Large intestine (tissue), 3 donors: ENCODE results near the gene STK33. TPM values are rescaled to one million over a fixed set of nuclear protein-coding genes. Genes with fewer than 3 reads are reported as not detected.

Source experiments
- DNase-seq, 2 donors: peaks; one replicate each; pipeline versions ENCODE4 v3.0.0 to v3.0.0-alpha.2; 2013
- H3K27ac ChIP-seq: one replicate; pipeline ENCODE4 v1.5.1; 2013; ENCODE audit warnings: low read length
- H3K27me3 ChIP-seq: 2 replicates; pipeline ENCODE4 v1.6.1; 2013; ENCODE audit warnings: low read length; ENCODE audit not compliant: control insufficient read depth, insufficient read depth
- H3K36me3 ChIP-seq: 2 replicates; pipeline ENCODE4 v1.6.1; 2013; ENCODE audit warnings: low read length; ENCODE audit not compliant: control insufficient read depth, insufficient read depth
- H3K4me1 ChIP-seq: one replicate; pipeline ENCODE4 v1.6.1; 2013; ENCODE audit warnings: low read length; ENCODE audit not compliant: control insufficient read depth, insufficient read depth
- H3K4me3 ChIP-seq: one replicate; pipeline ENCODE4 v1.5.1; 2013; ENCODE audit warnings: low read length
- H3K9me3 ChIP-seq: one replicate; pipeline ENCODE4 v1.6.1; 2013; ENCODE audit warnings: mild to moderate bottlenecking, low read depth, low read length, moderate library complexity; ENCODE audit not compliant: control insufficient read depth
- WGBS: methylation state at CpG from one replicate; pipeline ENCODE4 v1.1.5; 2013; ENCODE audit warnings: low lambda C conversion rate; ENCODE audit not compliant: insufficient coverage; 5-methylcytosine and 5-hydroxymethylcytosine counted together
- polyA plus RNA-seq: library from polyadenylated mRNA; unstranded; fragments of 120-200 nt; gene quantifications from one replicate; pipeline ENCODE4 v1.2.1, GENCODE V29; 2013

STK33 gene
- polyA plus RNA-seq, 1 donor: 9.4 TPM

DNA sequence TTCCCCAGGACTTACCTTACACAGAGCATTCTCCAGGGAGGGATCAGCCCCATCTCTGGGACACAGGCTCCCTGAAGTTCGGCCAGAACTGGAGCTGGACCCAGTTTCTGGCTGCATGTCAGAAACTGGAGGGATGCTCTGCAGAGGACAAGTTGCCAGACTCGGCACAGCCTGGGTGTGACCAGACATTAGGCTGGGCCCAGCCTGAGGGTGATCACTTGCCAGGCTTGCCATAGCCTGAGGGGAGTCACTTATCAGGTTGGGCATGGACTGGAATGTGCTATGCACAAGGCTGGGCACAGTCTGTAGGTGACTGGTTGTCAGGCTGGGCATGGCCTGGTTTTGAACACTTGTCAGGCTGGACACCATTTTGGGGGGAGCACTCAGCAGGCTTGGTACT lies 30.7 kb upstream of the STK33 start:
- no peaks in the 10 kb centered on the region for H3K4me1 ChIP-seq
- H3K36me3 ChIP-seq: peaks cover 43% of the 10 kb centered on the region
- H3K27me3 ChIP-seq: no peaks in the 10 kb centered on the region
- H3K27ac ChIP-seq: no peak overlapping the region
- no CpG with 5 or more reads among the region's 2 CpGs for WGBS
- no peak for DNase-seq
- no peak overlapping the region for H3K4me3 ChIP-seq
- no peaks in the 10 kb centered on the region for H3K9me3 ChIP-seq

DNA sequence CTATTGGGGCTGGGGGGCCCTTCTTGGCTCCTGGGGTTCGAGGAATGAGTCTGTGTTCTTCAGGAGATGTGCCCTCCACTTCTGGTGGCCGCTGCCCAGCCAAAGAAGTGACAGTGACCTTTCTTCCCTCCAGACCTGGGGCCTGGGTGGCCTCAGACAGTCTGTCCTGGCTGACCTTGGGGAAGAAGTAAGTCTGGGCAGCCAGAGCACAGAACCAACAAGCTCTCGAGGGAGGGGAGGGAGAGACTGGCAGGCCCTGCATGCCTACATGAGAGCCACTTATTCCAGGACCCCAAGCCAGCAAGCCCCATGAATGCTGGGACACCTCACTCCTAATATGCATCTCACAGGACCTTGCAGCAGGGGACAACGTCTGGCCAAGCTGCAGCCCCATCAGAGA lies 27.1 kb upstream of the STK33 start:
- no peak for DNase-seq
- Histone ChIP-seq H3K4me3 (no peak overlapping the region), H3K27ac (no peak overlapping the region), H3K4me1 (no peaks in the 10 kb centered on the region), H3K9me3 (no peaks in the 10 kb centered on the region), H3K36me3 (peaks cover 61% of the 10 kb centered on the region), H3K27me3 (no peaks in the 10 kb centered on the region)
- WGBS: no CpG with 5 or more reads among the region's 4 CpGs

DNA sequence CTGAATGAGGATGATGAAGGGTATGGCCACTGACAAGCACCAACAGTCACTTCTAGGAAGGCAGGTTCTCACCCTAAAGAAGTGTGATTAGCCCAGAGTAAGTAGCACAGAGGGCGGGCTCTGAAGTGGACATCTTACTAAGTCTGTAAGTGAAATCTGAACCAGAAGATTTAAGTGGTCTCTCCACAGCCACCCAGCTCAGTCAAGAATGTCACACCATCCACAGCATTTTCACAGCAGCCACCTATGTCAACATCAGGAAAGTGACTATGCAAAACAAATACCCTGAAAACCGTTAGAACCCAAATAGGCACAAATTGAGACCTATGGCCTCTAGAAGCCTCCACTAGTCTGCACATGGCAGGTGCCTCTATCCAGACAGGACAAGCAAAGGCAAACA lies 23.0 kb upstream of the STK33 start:
- Histone ChIP-seq H3K4me3 (no peak overlapping the region), H3K9me3 (no peaks in the 10 kb centered on the region), H3K27me3 (no peaks in the 10 kb centered on the region), H3K4me1 (no peaks in the 10 kb centered on the region), H3K36me3 (peaks cover 39% of the 10 kb centered on the region), H3K27ac (no peak overlapping the region)
- no CpG with 5 or more reads among the region's 2 CpGs for WGBS
- no peak for DNase-seq

DNA sequence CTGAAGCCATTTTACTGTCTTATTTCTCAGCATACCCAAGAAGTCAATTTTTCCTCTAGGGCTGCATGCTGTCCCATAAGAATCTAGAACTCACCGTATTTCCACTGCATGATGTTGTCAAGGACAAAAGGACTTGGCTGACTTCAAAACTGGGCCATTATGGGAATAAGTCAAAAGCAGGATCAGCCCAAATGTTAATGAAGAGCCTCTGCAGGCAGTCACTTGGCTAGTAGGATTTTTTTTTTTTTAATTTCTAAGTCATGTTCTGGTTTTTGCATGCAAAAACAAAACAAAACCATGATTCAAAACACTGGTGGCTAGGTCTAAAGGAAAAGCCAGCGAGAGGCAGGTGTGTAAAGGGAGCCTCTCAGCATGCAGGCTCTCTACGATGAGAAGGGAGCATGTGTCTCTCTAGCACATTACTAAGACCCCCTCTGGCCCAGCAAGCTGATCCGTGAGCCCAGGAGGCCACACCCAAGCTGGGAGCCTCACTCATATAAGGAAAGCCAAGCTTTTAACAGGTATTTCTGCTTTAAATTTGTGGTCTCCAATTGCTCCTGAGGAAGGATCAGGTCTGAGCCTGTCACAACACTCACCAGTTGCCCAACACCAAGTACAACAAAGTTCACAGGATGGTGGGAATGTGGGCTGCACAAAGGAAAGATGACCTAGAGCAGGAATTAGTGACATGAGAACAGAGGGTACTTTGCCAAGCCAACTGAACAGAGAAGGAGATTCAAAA lies 21.4 kb upstream of the STK33 start:
- WGBS: no CpG with 5 or more reads among the region's 4 CpGs
- H3K4me3 ChIP-seq: no peak overlapping the region
- no peaks in the 10 kb centered on the region for H3K27me3 ChIP-seq
- no peaks in the 10 kb centered on the region for H3K9me3 ChIP-seq
- no peak for DNase-seq
- H3K36me3 ChIP-seq: peaks cover 25% of the 10 kb centered on the region
- no peak overlapping the region for H3K27ac ChIP-seq
- no peaks in the 10 kb centered on the region for H3K4me1 ChIP-seq

DNA sequence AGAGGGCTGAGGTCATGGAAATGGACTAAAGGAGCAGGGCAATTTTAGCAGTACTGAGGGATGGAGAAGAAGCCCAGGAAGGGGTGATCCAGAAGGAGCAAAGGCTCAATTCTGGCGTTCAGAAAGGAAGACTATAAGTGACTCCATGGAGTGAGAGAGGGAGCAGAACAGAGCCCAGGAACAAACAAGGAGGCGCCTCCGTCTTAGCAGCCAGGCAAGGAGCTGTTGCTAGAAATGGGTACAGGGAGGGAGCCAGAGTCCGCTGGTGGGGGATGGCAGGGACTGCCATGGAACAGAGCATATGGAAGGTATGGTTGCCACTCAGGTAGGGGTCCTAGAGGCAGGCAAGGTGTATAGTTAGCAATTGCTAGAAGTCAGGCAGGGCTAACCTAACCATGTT lies 20.5 kb upstream of the STK33 start:
- Histone ChIP-seq H3K27me3 (no peaks in the 10 kb centered on the region), H3K4me3 (no peak overlapping the region), H3K27ac (no peak overlapping the region), H3K9me3 (no peaks in the 10 kb centered on the region), H3K36me3 (peaks cover 23% of the 10 kb centered on the region), H3K4me1 (no peaks in the 10 kb centered on the region)
- DNase-seq: no peak
- WGBS: no CpG with 5 or more reads among the region's 4 CpGs

DNA sequence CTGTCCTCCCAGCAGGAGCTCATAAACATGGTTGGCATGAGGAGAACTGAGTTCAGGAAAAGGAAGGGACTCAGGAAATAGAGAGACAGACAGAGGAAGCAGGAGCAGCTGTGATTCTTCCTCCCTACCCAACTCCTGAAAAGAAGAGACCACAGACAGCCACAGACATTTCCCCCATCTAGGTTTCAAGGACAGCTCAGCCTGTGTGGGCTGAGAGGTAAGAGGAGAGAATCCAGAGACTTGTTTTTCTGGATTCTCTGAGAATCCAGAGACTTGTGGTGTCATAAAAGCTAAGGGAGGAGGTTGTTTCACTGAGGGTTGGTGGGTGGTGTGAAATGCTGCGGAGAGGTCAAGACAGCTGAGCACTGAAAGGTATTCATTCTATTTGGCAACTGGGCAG lies 19.0 kb upstream of the STK33 start:
- no peaks in the 10 kb centered on the region for H3K9me3 ChIP-seq
- H3K4me3 ChIP-seq: no peak overlapping the region
- no peaks in the 10 kb centered on the region for H3K4me1 ChIP-seq
- WGBS: 60% methylated on average over 1 of the region's 1 CpG
- DNase-seq: no peak
- H3K27ac ChIP-seq: no peak overlapping the region
- no peaks in the 10 kb centered on the region for H3K27me3 ChIP-seq
- peaks cover 17% of the 10 kb centered on the region for H3K36me3 ChIP-seq

DNA sequence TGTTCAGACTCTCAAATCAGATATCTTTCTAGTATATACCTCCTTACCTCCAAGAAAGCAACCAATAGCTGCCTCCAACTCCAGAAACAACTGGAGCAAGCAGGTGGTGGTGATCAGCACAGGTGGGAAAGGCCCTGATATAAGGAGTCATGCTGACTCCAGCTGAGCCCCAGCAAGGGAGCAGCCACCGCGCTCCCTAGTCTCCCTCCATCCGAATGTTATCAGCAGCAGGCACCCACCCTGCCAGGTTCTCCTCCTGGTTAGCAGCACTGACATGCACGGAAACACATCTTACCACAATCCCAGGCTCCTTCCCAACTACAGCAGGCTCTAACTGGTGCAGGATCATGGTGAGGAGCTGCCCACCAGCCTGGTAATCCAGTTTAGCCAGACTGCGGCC lies 18.5 kb upstream of the STK33 start:
- Histone ChIP-seq H3K9me3 (no peaks in the 10 kb centered on the region), H3K4me1 (no peaks in the 10 kb centered on the region), H3K4me3 (no peak overlapping the region), H3K27me3 (no peaks in the 10 kb centered on the region), H3K36me3 (peaks cover 16% of the 10 kb centered on the region), H3K27ac (no peak overlapping the region)
- WGBS: no CpG with 5 or more reads among the region's 5 CpGs
- no peak for DNase-seq

DNA sequence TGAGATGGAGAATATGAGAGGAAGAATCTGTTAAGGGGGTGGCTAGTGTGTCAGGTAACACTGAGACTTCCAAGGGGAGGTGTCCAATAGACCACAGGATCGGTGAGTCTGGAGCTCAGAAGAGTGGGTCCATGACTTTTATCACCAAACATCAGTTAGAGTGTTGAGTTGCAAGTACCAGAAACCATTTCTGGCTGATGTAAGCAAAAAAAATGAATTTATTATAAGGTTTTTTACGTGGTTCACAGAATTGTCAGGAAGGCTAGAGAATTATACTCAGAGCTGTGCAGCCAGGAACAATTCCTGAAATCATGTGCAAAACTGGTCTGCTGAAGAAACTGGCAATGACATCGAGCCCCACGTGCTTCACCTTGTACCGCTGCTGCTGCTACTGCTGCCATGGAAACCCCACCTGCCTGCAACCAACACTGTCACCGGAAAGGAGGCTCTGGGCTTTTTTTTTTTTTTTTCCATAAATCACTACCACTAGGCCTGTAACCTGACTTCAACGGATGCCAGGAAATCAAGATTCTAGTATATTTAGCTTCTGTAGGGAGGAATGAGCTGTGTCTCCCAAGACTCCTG lies 16.6 kb upstream of the STK33 start:
- peak in 1 of 2 donors; percentile 21 for DNase-seq
- WGBS: no CpG with 5 or more reads among the region's 7 CpGs
- Histone ChIP-seq H3K27me3 (no peaks in the 10 kb centered on the region), H3K4me1 (no peaks in the 10 kb centered on the region), H3K36me3 (peaks cover 2% of the 10 kb centered on the region), H3K4me3 (no peak overlapping the region), H3K27ac (no peak overlapping the region), H3K9me3 (no peaks in the 10 kb centered on the region)

DNA sequence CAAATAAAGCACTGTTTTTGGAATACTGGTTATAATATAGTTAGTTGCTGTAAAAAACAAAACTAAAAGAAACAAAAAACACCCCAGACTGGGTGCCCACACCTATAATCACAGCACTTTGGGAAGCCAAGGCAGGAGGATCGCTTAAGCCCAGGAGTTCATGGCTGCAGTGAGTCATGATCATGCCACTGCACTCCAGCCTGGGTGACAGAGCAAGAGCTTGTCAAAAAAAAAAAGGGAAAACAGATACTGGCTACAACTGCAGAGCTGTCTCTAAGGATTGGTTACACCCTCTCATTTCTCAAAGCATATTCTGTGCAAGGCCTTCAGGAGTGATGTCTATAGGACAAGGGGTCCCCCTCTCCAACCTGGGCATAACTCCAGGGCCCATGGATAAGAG lies 14.6 kb upstream of the STK33 start:
- no CpG with 5 or more reads among the region's 1 CpG for WGBS
- Histone ChIP-seq H3K9me3 (no peaks in the 10 kb centered on the region), H3K4me1 (no peaks in the 10 kb centered on the region), H3K36me3 (no peaks in the 10 kb centered on the region), H3K4me3 (no peak overlapping the region), H3K27ac (no peak overlapping the region), H3K27me3 (no peaks in the 10 kb centered on the region)
- DNase-seq: no peak

DNA sequence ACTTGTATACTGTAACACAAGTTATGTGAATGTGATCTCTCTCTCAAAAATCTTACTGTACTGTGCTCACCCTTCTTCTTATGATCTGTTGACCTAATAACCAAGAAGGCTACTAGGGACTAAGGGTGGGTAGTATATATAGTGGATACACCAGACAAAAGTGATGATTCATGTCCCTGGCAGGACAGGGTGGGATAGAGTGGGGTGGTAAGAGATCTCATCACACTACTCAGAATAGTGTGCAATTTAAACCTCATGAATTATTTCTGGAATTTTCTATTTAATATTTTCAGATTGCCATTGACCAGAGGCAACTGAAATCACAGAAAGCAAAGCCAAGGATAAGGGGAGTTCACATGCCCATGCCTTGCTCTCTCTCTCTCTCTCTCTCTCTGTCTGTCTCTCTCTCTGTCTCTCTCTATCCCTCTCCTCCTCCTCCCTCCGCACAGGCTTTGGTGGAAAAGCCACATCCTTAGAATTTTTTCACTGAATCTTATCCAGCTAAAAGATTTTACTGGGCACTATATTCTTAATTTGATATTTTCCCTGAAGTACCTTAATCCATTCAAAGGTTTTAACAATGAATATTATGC lies 12.0 kb upstream of the STK33 start:
- no peak for DNase-seq

More for the DNA sequence above, 12.0 kb upstream of the STK33 start:
- Histone ChIP-seq H3K27ac (no peak overlapping the region), H3K36me3 (no peaks in the 10 kb centered on the region), H3K4me1 (no peaks in the 10 kb centered on the region), H3K9me3 (no peaks in the 10 kb centered on the region), H3K4me3 (no peak overlapping the region), H3K27me3 (no peaks in the 10 kb centered on the region)
- WGBS: 100% methylated on average over 1 of the region's 1 CpG
